HG03460 (cell line): ENCODE measurements around the gene ANGEL2.
"Not testable (repeated sequence)": the region's sequence is repeated elsewhere in the genome, so short reads cannot be mapped to it uniquely, and the experiment has no call there.

Experiments
- ATAC-seq: cut with Tn5 transposase; IDR thresholded peaks from one replicate; pipeline ENCODE4 v1.9.1; 2021; ENCODE audit not compliant: unreplicated experiment

ANGEL2 gene

GRCh38 chr1:213019450-213019849, 3.8 kb upstream of the ANGEL2 start:
- no peak for ATAC-seq

GRCh38 chr1:213017447-213018273, 2.0 kb upstream of the ANGEL2 start:
- no peak for ATAC-seq

GRCh38 chr1:213014642-213015041, 1.0 kb downstream of the ANGEL2 start:
- ATAC-seq: no peak

- peak; percentile 71 for ATAC-seq
Measured at GRCh38 chr1:213008564-213008963, 7.1 kb downstream of the ANGEL2 start.

GRCh38 chr1:213003256-213003655, 12.4 kb downstream of the ANGEL2 start:
- ATAC-seq: peak; percentile 64

- no peak for ATAC-seq
Measured at GRCh38 chr1:212994926-212995325, 20.7 kb downstream of the ANGEL2 start.

- ATAC-seq: not testable (repeated sequence)
Measured at GRCh38 chr1:212993960-212994359, 21.7 kb downstream of the ANGEL2 start.

GRCh38 chr1:212990276-212990675, 25.4 kb downstream of the ANGEL2 start:
- no peak for ATAC-seq

GRCh38 chr1:212987702-212988322, 27.9 kb downstream of the ANGEL2 start:
- ATAC-seq: no peak

- ATAC-seq: no peak
Measured at GRCh38 chr1:212986551-212986950, 29.1 kb downstream of the ANGEL2 start.

GRCh38 chr1:212984522-212985291, 31.0 kb downstream of the ANGEL2 start:
- no peak for ATAC-seq

- no peak for ATAC-seq
Measured at GRCh38 chr1:212983482-212983881, 32.2 kb downstream of the ANGEL2 start.

- ATAC-seq: no peak
Measured at GRCh38 chr1:212982430-212983152, 33.1 kb downstream of the ANGEL2 start.

- ATAC-seq: peak; percentile 70
Measured at GRCh38 chr1:212981571-212982328, 33.9 kb downstream of the ANGEL2 start.

- ATAC-seq: no peak
Measured at GRCh38 chr1:212981025-212981495, 34.6 kb downstream of the ANGEL2 start.

- no peak for ATAC-seq
Measured at GRCh38 chr1:212980123-212980785, 35.4 kb downstream of the ANGEL2 start.

- peak; percentile 51 for ATAC-seq
Measured at GRCh38 chr1:212979340-212980122, 36.1 kb downstream of the ANGEL2 start.

- ATAC-seq: no peak
Measured at GRCh38 chr1:212977781-212978645, 37.7 kb downstream of the ANGEL2 start.
